HPDE6-E6E7 (cell line): Measurements from ENCODE around the gene DRC1.
"Not testable (repeated sequence)": the region's sequence is repeated elsewhere in the genome, so short reads cannot be mapped to it uniquely, and the experiment has no call there.

Experiments
- DNase-seq: peaks from one replicate; pipeline ENCODE4 v3.0.0; 2011; ENCODE audit warnings: missing footprints; ENCODE audit errors: extremely low spot score

DRC1 gene

DNA sequence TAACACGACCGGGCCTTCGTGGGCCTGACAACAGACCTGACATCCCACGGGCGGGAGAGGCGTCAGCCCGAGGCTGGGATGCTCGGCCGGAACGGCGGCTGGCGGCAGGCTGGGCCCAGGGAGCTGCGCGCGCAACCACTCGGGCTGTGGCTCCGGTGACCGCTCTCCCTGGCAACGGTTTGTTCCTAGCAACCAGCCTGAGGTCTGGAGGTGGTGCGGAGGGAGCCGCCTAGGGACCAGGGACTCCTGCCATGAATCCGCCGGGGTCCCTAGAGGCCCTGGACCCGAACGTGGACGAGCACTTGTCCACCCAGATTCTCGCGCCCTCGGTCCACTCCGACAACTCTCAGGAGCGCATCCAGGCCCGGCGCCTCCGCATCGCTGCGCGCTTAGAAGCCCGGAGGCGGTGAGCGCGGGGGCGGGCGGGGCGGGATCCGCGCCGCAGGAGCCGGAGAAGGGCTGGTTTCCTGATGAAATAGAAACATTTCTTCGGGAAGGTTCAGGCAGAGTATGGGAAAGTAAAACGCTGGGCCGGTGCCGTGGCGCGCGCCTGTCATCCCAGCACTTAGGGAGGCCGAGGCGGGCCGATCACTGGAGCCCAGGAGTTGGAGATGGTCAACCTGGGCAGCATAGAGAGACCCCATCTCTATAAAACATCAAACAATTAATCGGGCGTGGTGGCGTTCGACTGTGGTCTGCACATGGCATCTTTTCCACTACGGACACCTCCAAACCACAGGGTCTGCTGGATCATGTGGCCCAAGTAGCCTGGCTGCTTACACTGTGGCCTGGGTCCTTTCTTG, at the start of gene DRC1:
Gene DRC1 (plus strand): TSS at position 182 of the 803 bp plus-strand sequence. CDS start 70 bp downstream, at position 252.
- DNase-seq: peak; percentile 83

DNA sequence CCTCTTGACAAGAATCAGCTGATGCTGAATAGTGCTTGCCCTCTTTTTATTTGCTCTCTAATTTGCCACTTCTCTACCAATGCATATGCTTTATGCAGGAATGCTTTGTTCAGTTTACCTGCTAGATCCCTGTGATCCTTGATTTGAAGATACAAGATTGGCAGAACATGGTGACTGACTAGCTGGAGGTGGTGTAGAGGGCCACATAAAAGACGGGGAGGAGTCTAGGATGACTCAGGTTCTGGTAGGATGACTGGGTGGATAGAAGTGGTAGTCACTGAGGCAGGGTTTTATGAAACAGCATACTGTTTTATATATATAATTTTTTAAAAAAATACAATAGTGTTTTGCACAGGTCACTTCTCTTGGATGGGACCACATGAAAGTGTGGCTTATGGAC, 48.8 kb upstream of the DRC1 start:
- peak; percentile 69 for DNase-seq

DNA sequence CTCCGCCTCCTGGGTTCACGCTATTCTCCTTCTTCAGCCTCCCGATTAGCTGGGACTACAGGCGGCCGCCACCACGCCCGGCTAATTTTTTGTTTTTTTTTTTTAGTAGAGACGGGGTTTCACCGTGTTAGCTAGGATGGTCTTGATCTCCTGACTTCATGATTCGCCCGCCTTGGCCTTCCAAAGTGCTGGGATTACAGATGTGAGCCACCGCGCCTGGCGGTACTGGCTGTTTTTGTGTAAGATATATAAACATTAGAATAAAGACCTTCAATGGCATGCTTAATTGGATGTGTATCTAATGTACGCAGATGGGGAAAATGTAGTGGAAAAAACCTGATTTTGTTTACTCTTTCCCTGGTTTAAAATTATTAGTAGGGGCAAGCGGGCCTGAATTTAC, 47.3 kb upstream of the DRC1 start:
- DNase-seq: not testable (repeated sequence)

DNA sequence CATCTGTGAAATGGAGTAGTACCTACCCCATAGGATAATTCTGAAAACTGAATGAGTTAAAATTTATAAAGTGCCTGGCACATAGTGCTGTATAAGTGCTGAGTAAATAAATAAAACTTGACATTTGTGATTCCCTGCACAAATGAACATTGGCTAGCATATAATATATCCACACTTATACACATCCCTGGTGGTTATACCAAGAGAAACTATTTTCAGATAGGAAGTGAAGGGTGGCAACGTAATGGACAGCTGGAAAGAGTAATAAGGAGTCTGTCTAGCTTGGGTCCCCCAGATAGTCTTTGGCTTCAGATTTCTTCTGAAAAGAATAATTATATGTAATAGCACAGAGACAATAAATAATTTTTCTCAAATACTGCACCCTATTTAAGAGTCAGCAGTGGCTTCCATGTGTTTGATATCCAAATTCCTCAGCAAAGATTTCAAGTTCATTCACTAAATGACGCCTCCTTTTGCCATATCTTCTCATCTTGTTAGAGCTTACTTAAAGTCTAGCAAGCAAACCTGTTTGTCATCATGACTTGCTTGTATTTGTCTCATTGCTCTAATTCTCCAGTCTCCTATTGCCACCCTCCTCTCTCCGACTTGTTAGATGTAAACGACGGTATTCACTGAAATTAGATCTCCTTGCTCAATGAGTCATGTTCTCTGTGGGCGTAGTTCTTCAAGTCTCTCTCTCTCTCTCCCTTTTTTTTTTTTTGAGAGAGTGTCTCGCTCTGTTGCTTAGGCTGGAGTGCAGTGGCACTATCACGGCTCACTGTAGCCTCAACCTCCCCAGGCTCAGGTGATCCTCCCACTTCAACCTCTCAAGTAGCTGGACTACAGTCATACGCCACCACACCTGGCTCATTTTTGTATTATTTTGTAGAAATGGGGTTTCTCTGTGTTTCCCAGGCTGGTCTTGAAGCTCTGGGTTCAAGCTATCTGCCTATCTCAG, 46.4 kb upstream of the DRC1 start:
- peak; percentile 87 for DNase-seq

DNA sequence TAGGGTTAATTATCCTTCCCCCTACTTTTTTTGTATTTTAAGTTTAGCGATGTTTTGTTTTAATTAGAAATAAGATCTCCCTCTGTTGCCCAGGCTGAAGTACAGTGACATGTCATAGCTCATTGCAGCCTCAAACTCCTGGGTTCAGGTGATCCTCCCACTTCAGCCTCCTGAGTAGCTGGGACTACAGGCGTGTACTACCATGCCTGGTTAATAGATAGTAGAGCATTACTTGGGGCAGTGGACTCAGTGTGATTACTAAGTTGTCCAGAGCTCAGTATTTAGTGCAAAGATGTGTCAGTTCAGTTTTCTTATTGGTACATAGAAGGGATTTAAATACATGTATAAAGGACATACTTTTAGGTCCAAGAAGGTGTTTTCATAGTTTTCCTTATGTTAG, 45.6 kb upstream of the DRC1 start:
- DNase-seq: no peak

DNA sequence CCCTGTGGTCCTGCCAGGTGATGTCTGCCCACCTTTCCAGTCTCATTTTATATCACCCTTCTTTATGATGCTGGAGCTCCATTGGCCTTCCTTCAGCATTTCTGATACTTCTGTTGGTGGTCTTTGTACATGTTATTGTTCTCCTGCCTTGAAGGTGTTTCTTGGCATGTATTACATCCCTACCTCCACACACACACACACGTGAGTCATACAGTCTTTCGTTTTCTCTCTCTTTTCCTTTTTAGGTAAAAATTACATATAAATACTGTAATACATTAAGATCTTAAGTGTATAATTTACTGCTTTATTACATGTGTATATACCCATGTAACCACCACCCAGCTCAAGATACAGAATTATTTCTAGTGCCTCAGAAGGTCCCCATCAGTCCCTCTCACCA, 44.9 kb upstream of the DRC1 start:
- DNase-seq: no peak

DNA sequence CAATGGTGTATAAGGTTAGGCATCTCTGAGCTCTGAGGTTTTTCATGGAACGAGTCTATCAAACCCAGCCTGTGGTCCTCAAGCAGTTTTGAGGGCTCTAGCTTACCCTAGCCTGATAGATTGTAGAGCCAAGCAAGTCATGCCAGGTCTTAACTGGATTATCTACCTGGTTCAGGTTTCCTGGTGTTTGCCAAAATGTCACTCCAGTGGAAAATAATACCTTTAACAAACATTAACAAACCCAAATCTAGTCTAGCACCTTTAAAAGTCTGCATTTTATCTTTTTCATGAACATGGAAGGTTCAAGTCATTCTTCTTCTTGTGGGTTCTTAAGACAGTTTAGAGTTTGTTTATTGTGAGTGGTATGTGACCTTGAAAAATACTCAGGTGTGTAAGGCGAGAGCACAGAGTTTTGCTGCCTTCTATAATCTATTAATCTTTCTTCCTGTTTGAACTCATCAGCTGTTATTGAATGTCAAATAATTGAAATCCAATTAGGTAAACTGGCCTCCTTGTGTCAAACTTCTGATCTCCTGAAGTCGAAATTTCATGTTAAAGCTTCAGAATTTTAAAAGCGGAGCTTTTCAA, 41.7 kb upstream of the DRC1 start:
- no peak for DNase-seq

DNA sequence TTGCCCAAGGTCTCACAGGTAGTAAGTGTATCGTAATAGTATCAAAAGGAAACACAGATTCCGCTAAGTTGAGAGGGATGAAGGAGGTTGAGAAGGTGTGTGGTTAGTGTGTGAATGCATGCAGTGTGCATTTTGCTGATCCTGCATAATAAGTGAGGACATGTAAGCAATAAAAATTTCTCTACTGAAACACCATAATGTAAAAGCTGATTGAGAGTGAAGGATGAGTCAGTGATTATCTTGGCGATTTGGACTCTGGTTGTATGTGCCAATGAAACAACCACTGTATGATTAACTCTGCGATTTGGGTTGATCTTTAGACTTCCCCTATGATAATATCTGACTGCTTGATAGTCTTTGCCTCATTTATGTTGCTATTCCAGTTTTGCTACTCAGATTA, 38.4 kb upstream of the DRC1 start:
- DNase-seq: no peak

DNA sequence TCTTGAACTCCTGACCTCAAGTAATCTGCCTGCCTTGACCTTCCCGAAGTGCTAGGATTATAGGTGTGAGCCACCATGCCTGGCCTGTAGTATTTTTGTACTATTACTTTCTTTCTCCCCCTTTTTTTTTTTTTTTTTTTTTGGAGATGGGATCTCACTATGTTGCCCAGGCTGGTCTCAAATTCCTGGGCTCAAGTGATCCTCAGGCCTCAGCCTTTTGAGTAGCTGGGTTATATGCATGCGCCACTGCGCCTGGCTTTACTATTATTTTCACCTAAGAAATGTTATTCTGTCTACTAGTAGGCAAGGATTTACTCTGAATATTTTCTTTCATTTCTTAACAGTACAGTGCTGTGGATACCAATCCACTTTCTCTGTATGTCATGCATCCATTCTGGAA, 37.8 kb upstream of the DRC1 start:
- no peak for DNase-seq

DNA sequence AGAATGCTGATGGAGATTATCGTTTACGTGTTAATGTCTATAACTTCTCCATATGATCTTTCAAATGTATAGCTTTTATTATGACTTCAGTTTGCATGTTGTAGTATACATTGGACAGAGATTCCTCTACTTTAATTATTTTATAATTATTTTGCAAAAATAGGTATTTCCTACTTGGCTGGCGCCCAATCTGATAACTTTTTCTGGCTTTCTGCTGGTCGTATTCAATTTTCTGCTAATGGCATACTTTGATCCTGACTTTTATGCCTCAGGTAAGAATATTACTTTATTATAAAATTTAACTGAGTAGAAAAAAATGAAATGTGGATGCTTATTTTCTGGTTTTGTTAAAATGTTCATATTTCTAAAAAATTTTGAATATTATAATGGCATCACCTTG, 37.1 kb upstream of the DRC1 start:
- DNase-seq: no peak

DNA sequence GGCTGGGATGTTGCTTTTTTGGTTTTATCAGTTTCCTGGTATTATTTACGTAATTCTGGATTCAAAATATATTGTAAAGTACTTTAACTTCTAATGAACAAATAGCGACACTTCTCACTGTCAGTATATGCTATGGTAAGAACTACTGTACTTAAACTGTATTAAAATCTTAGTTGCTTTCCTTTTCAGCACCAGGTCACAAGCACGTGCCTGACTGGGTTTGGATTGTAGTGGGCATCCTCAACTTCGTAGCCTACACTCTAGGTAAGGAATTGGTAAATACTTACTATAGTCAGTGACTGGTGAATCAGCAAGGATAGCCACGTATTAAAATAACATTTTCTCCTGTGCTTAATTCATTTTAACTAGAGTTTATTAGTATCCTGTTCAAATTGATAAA, 34.8 kb upstream of the DRC1 start:
- no peak for DNase-seq

DNA sequence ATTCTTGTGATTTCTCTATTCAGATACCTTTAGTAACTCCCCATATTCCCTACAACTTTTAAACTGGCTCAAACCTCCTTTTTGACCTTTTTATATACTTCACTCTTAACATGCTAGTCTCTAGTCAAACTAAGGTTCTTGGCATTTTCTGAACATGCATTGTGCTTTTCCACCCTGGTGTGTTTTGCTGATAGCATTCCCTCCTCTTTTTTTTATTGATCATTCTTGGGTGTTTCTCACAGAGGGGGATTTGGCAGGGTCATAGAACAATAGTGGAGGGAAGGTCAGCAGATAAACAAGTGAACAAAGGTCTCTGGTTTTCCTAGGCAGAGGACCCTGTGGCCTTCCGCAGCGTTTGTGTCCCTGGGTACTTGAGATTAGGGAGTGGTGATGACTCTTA, 32.1 kb upstream of the DRC1 start:
- DNase-seq: not testable (repeated sequence)

DNA sequence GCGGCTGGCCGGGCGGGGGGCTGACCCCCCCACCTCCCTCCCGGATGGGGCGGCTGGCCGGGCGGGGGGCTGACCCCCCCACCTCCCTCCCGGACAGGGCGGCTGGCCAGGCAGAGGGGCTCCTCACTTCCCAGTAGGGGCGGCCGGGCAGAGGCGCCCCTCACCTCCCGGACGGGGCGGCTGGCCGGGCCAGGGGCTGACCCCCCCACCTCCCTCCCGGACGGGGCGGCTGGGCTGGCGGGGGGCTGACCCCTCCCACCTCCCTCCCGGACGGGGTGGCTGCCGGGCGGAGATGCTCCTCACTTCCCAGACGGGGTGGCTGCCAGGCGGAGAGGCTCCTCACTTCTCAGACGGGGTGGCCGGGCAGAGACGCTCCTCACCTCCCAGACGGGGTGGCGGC, 30.8 kb upstream of the DRC1 start:
- DNase-seq: not testable (repeated sequence)

DNA sequence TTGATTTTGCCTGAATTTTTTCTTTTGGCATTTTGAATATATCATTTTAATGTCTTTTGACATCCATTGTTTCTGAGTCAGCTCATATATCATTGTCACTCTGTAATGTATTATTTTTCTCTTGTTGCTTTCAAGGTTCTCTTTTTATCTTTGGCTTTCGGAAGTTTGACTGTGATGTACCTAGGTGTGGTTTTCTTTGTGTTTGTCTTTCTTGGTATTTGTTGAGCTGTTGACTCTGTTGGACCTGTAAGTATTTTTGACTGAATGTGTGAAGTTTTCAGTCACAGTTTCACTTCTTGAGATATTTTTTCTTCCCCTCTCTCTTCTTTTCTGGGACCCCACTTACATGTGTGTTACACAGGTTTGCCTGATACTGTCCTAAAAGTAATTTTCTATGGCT, 24.9 kb upstream of the DRC1 start:
- no peak for DNase-seq

DNA sequence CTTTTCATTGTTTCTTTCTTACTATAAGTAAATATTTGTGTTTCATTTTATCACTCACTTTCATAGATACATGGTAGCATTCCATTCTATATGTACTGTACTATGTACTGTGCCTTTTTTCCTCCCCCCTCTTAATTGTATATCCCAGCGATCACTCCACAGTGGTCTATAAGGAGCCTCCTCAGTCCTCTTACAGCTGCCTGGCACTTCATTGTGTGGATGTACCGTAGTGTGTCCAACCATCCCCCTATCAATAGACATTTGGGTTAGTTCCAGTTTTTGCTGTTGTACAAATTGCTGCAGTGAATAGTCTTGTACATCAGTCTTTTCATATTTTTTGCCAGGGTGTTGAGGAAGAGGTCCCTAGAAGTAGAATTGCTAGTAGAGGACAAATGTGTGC, 21.4 kb upstream of the DRC1 start:
- DNase-seq: no peak

DNA sequence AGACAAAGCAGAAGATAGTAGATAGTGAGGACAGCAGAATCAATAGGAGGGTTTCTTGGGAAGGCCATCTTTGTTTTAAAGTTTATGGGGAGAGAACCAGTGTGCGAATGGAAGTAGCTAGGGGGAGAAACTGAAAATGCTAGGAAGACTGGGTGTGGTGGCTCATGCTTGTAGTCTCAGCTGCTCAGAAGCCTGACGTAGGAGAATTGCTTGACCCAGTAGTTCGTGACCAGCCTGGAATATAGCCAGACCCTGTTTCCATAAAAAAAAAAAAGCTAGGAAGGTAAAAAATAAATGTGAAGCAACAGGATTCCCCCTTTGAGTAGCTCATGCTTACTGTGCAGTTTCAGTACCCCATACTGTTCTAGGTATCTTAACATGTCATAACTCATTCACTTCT, 19.2 kb upstream of the DRC1 start:
- DNase-seq: no peak

DNA sequence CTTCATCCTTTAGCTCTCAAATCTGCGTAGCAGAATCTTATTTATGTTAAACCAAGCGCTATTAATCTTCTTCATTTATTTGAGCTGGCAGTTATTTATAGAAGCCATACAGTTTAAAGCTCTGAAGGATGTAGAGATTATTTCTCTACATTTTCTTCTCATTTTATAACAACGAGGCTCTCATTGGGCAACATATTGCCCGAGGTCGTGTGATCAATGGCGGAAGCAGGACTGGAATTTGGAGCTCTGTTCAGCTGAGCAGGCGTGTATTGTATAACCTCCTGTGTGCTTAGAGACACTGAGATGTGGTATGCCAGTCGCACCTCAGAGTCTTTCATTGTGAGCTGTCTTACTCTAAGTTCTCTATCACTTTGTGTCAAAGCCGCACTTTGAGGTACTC, 17.5 kb upstream of the DRC1 start:
- no peak for DNase-seq

DNA sequence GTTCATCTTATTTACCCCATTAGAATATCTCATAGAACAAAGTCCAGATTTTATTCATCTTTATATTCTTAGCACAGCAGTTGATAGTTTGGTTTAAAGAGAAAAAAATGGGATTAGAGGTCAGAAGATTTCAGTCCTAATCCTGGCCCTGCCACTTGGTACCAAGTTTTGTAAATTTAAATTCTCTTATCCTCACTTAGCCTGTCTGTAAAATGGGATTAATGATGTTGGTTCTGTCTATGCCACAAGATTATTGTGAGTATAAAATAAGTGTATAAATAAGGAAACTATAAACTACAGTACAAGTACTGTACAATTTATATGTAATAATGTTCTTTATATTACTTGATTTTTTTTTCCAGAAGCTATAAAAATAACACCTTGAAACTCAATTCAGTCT, 17.1 kb upstream of the DRC1 start:
- DNase-seq: no peak

DNA sequence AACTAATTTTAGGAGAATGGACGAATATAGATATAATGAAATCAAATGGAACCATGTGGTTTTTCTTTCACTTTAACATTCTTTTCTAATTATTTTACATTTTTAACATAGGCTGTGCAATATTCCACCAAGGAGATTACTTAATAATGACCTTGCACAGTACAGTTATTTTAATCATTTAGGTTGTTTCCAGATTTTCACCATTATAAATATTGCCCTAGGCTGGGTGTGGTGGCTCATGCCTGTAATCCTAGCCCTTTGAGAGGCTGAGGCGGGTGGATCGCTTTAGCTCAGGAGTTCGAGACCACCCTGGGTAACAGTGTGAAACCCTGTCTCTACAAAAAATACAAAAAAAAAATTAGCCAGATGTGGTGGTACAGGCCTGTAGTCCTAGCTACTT, 14.5 kb upstream of the DRC1 start:
- DNase-seq: no peak

DNA sequence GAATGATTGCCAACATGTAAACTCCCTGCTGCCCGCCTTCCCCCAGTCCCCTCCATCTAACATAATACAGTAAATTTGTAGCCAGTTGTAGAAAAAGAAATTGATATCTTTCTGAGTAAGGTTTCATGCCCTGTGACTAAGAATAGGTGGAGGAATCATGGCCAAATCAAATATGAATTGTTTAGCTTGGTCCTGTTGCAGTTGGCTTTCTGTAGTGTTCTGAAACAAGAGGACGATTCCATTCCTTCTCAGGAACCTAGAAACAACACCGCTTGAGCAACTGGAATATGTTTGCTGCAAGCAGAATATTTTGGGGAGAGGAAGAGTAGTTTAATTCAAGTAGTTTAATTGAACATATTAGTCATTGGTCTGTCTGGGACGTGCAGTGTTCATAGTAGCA, 7.0 kb upstream of the DRC1 start:
- DNase-seq: no peak

DNA sequence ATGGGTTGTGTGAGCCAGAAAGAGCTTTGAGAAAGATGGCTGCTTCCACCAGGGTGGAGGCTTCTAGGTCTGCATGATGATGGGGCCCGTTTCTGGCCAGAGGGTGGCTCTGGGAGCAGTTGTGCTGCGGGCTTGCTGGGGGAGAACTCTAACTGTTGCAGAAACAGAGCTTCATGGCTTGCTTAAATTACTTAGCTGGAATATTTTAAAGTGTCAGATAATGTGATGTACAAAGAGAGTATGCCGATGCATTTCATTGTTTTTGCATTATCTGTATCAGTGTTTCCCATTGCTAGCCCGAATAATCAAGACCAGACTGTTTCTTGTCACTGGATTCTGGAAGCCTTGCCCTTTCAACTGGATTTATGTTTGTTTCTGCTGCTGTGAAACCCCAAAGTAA, 6.3 kb upstream of the DRC1 start:
- no peak for DNase-seq

DNA sequence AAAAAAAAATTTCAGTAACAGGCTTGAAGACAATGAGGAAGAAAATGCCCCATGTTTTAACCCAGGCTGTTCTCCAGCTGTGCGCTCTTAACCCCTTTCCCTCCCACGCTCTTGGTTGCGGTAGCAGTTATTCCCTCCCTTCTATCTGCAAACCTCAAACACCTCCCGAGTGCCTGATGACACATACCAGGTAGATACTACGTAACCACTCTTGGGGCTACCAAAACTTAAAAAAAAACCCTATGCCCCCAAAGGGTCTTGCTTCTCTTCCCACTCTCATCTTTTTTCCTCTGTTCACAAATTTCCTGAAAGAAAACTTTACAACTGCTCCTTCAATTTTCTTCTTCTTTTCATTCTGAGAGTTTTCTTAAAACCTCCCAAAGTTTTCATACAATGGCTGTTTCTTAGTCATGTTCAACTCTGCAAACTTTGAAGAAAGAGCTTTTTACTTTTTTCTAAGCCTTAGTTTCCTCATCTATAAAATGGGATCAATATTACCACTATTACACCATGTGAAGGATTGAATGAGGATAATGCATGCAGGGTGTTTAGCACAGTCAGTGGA, 4.9 kb upstream of the DRC1 start:
- DNase-seq: no peak
